Activated CD8-positive, alpha-beta memory T cell treated with anti-CD3 and anti-CD28 coated beads for 48 hours (primary cell): ENCODE measurements around the gene SLC49A3.

Source experiments
- DNase-seq, 3 experiments: peaks; one replicate each; pipeline ENCODE4 v3.0.0-alpha.2; 2020; ENCODE audit warnings: low read depth in 2 of 3, low spot score in 2 of 3

Gene SLC49A3

GRCh38 chr4:666822-667544 lies 22.0 kb downstream of the SLC49A3 start:
- DNase-seq, result no peak

- no peak for DNase-seq
Observed at GRCh38 chr4:666436-666810, 22.5 kb downstream of the SLC49A3 start.

GRCh38 chr4:665751-666435 lies 23.1 kb downstream of the SLC49A3 start:
- DNase-seq, result no peak

- no peak for DNase-seq
Observed at GRCh38 chr4:665381-665750, 23.6 kb downstream of the SLC49A3 start.

GRCh38 chr4:664713-665231 lies 24.2 kb downstream of the SLC49A3 start:
- DNase-seq, result no peak

GRCh38 chr4:663438-664428 lies 25.2 kb downstream of the SLC49A3 start:
- DNase-seq, result peak in 1 of 3 experiments; percentile 45

GRCh38 chr4:663046-663437 lies 25.9 kb downstream of the SLC49A3 start:
- DNase-seq, result no peak

GRCh38 chr4:661881-662761 lies 26.8 kb downstream of the SLC49A3 start:
- no peak for DNase-seq

- no peak for DNase-seq
Observed at GRCh38 chr4:661231-661630, 27.7 kb downstream of the SLC49A3 start.

GRCh38 chr4:660401-660800 lies 28.6 kb downstream of the SLC49A3 start:
- no peak for DNase-seq

GRCh38 chr4:659851-660250 lies 29.1 kb downstream of the SLC49A3 start:
- no peak for DNase-seq

GRCh38 chr4:658681-659667 lies 30.0 kb downstream of the SLC49A3 start:
- no peak for DNase-seq

GRCh38 chr4:657834-658667 lies 30.9 kb downstream of the SLC49A3 start:
- DNase-seq, result no peak

GRCh38 chr4:657338-657833 lies 31.6 kb downstream of the SLC49A3 start:
- no peak for DNase-seq

GRCh38 chr4:656436-657337 lies 32.3 kb downstream of the SLC49A3 start:
- no peak for DNase-seq

GRCh38 chr4:655464-656151 lies 33.3 kb downstream of the SLC49A3 start:
- DNase-seq, result no peak
